ENCODE data around the gene NRAP. TPM values are rescaled to one million over a fixed set of nuclear protein-coding genes. Genes with fewer than 3 reads are reported as not detected.

NRAP gene
- not detected in 2 replicates for total RNA-seq

GRCh38 chr10:113663908-113664307 lies at the start of gene NRAP:
Gene NRAP, minus strand, starts transcription at chr10:113664041. Its CDS starts 159 bp downstream, at chr10:113663882.

GRCh38 chr10:113679463-113680189 lies 15.8 kb upstream of the NRAP start, which contains the start of gene CASP7:
Gene CASP7, plus strand, starts transcription at chr10:113679912. Its CDS starts 17,582 bp downstream, at chr10:113697494.

GRCh38 chr10:113552701-113553100 lies 111.1 kb downstream of the NRAP start, which contains the start of gene HABP2:
Gene HABP2, plus strand, starts transcription at chr10:113553053. Its CDS starts 69 bp downstream, at chr10:113553122.

Other genes with a start within 250 kb of the NRAP start
- gene HABP2, start 111.0 kb downstream of the NRAP start, total RNA-seq, result not detected in 2 replicates
- 16.5 and 23.5 TPM in 2 replicates for gene CASP7, start 15.9 kb upstream of the NRAP start, total RNA-seq
- 0.09 TPM in 1 of 2 replicates, not detected in the other for gene PLEKHS1, start 87.6 kb upstream of the NRAP start, total RNA-seq
- gene DCLRE1A, start 190.0 kb upstream of the NRAP start, total RNA-seq, result 3.5 and 4.8 TPM in 2 replicates
- gene NHLRC2, start 190.6 kb upstream of the NRAP start, total RNA-seq, result 7.0 and 8.0 TPM in 2 replicates